ENCODE data around the gene KCNS1. TPM values are rescaled to one million over a fixed set of nuclear protein-coding genes. Genes with fewer than 3 reads are reported as not detected.

KCNS1 gene
- total RNA-seq, 1 experiment from 2014 or later = not detected

DNA sequence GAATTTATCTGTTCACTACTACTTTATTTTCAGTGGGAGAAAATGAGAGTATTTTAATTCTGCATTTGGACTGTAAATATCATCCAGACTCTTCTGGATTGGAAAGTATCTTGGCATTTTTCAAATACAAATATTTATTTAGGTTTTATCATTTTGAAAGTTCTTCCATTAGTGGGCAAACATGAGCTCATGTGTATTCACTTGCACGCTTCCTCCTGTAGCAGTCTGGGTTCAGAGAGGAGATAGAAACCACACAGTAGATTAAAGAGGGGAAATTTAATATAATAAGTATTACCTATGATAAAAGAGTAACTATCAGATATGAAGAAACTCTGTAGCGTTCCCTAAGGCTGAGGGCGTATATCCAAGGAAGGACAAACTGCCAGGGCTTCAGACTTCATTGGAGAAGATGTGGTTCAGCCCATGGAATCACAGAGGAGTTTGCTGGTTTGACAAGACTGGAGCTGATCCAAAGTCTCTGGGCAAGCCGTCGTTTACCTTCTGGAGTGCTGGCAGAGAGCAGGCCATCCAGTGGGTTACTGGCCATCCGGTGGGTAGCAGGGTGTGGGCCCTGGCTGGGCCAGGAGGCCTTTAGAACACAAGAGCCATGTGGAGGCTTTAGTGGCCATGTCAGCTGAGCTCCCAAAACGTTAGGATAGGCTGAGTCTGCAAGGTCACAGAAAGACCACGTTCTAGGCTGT is 44.3 kb downstream of the KCNS1 start:
- Histone ChIP-seq H3K4me1 (ENCODE audit: control insufficient read depth in 1 of 2, insufficient read depth in 2 of 2, low read length in 2 of 2) (peaks cover 0 to 8% of the 10 kb centered on the region in 2 experiments; a peak in 2 of 4 replicates), H3K4me3 (replicated peaks in 1 of 2; ENCODE audit: low read depth in 1 of 2, low read length in 2 of 2) (no peak overlapping the region), H3K9me3 (ENCODE audit: control insufficient read depth in 1 of 2, insufficient read depth in 1 of 2, low read depth in 1 of 2, low read length in 2 of 2) (no peaks in the 10 kb centered on the region), H3K36me3 (ENCODE audit: control insufficient read depth in 1 of 2, insufficient read depth in 2 of 2, low read length in 2 of 2) (peaks cover 0 to 6% of the 10 kb centered on the region in 2 experiments; a peak in 1 of 4 replicates), H3K27me3 (ENCODE audit: insufficient read depth, low read length) (no peaks in the 10 kb centered on the region), H3K9me2 (ENCODE audit: insufficient read depth) (no peaks in the 10 kb centered on the region), H3K27ac (ENCODE audit: low read depth, low read length) (no peak overlapping the region), H3K9ac (ENCODE audit: low read length) (no peak overlapping the region), H3K4me2 (ENCODE audit: low read length) (no peak overlapping the region), H3K79me2 (ENCODE audit: insufficient read depth, low read length) (peaks cover 3% of the 10 kb centered on the region; the same call in 1 of the 2 replicates), H4K20me1 (ENCODE audit: insufficient read depth) (no peaks in the 10 kb centered on the region), H2AFZ (ENCODE audit: low read depth, low read length, poor library complexity, severe bottlenecking) (no peak overlapping the region)
- TF ChIP-seq ZFX (IDR thresholded peaks at IDR 0.05) = no peak
- BruUV-seq (replicated peaks) = no TSS peak
- CTCF ChIA-PET = interaction anchor here (0.6 to 7.4 kb wide), 4 partner anchors 13 to 45 kb away, joined by 3 to 32 read pairs (median 4); no protein-coding TSS in a partner anchor
- no peak for DNase-seq (ENCODE audit: low read depth, low spot score)
- POLR2A ChIA-PET = no interaction called here
- ATAC-seq = no peak
- RAD21 ChIA-PET (ENCODE audit: low non-redundant PET in 1 of 2, low total read pairs in 2 of 2, uncharacterized antibody in 2 of 2, unreplicated experiment in 2 of 2) = no interaction called here
- intact Hi-C loops (cut with micrococcal nuclease) = no loop called here

DNA sequence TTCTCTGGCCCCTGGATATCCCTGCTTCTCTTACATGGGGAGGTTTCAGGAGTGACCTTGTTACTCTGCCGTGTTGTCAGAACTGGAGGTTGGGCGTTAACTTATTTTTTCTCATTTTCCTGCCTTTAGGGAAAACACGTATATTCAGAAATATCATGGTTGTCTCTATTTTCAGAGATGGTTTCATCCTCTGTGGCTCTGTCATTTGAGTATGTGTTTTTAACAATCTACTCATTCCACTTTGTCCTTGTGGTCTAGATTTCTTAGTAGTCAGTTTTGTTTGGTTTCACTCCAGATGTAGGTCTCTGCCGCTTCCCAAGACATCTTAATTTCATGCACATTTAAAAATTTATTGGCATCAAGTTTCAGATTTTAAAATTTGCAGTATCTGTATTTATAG is 45.9 kb downstream of the KCNS1 start:
- POLR2A ChIA-PET = interaction anchor here (0.7 kb wide), 1 partner anchor 12 kb away, joined by 3 read pairs; no protein-coding TSS in a partner anchor
- no peak for ATAC-seq
- no peak overlapping the region for H3K27ac ChIP-seq (ENCODE audit: low read depth, low read length)
- H3K79me2 ChIP-seq (ENCODE audit: insufficient read depth, low read length) = peaks cover 8% of the 10 kb centered on the region
- no peaks in the 10 kb centered on the region for H4K20me1 ChIP-seq (ENCODE audit: insufficient read depth)
- no peak overlapping the region for H3K9ac ChIP-seq (ENCODE audit: low read length)
- H2AFZ ChIP-seq (ENCODE audit: low read depth, low read length, poor library complexity, severe bottlenecking) = no peak overlapping the region
- H3K27me3 ChIP-seq (ENCODE audit: insufficient read depth, low read length) = no peaks in the 10 kb centered on the region
- RAD21 ChIA-PET (ENCODE audit: low non-redundant PET in 1 of 2, low total read pairs in 2 of 2, uncharacterized antibody in 2 of 2, unreplicated experiment in 2 of 2) = no interaction called here
- TF ChIP-seq TCF7L2 (IDR thresholded peaks at IDR 0.05; ENCODE audit: borderline replicate concordance, extremely low read depth, insufficient read depth, insufficient read length) = no peak
- TF ChIP-seq ZNF274 (IDR thresholded peaks at IDR 0.05; ENCODE audit: low read depth, low read length) = no peak
- TF ChIP-seq FOSL1 (IDR thresholded peaks at IDR 0.05; ENCODE audit: low read depth) = no peak
- TF ChIP-seq EZH2 (IDR thresholded peaks at IDR 0.05) = no peak
- TF ChIP-seq, protein P1, sequence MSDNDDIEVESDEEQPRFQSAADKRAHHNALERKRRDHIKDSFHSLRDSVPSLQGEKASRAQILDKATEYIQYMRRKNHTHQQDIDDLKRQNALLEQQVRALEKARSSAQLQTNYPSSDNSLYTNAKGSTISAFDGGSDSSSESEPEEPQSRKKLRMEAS (IDR thresholded peaks at IDR 0.05) = no peak
- TF ChIP-seq ELF1 (IDR thresholded peaks at IDR 0.05; ENCODE audit: borderline replicate concordance, low read depth) = no peak
- no peak for TF ChIP-seq RAD21 (IDR thresholded peaks at IDR 0.05; ENCODE audit: low read depth)
- TF ChIP-seq JUND (IDR thresholded peaks at IDR 0.05) = no peak
- no peak for TF ChIP-seq SRF (IDR thresholded peaks at IDR 0.05; ENCODE audit: low read depth)
- no peak for TF ChIP-seq CBX3 (IDR thresholded peaks at IDR 0.05; ENCODE audit: low read depth)
- no peak for TF ChIP-seq SIN3A (IDR thresholded peaks at IDR 0.05; ENCODE audit: low read depth)
- no TSS peak for BruUV-seq (replicated peaks)
- no peak overlapping the region for H3K4me3 ChIP-seq (replicated peaks in 1 of 2; ENCODE audit: low read depth in 1 of 2, low read length in 2 of 2)
- no peak for DNase-seq (ENCODE audit: low read depth, low spot score)
- no peaks in the 10 kb centered on the region for H3K9me3 ChIP-seq (ENCODE audit: control insufficient read depth in 1 of 2, insufficient read depth in 1 of 2, low read depth in 1 of 2, low read length in 2 of 2)
- H3K36me3 ChIP-seq (ENCODE audit: control insufficient read depth in 1 of 2, insufficient read depth in 2 of 2, low read length in 2 of 2) = peaks cover 0 to 6% of the 10 kb centered on the region in 2 experiments; a peak in 1 of 4 replicates
- no peaks in the 10 kb centered on the region for H3K4me1 ChIP-seq (ENCODE audit: control insufficient read depth in 1 of 2, insufficient read depth in 2 of 2, low read length in 2 of 2)
- H3K9me2 ChIP-seq (ENCODE audit: insufficient read depth) = no peaks in the 10 kb centered on the region
- H3K4me2 ChIP-seq (ENCODE audit: low read length) = no peak overlapping the region
- intact Hi-C loops (cut with micrococcal nuclease) = no loop called here
- CTCF ChIA-PET = interaction anchor here (1.4 to 7.4 kb wide), 2 partner anchors 11 to 13 kb away, joined by 3 to 32 read pairs; no protein-coding TSS in a partner anchor

All from HCT116 (cell line).